Raji (cell line): ENCODE data around the gene CHST4.

Experiments used
- POLR2A ChIP-seq: IDR thresholded peaks from 2 replicates; pipeline ENCODE4 v1.6.1; 2011; ENCODE audit warnings: low read depth, low read length, control low read depth; ENCODE audit not compliant: insufficient read depth

Gene CHST4

DNA sequence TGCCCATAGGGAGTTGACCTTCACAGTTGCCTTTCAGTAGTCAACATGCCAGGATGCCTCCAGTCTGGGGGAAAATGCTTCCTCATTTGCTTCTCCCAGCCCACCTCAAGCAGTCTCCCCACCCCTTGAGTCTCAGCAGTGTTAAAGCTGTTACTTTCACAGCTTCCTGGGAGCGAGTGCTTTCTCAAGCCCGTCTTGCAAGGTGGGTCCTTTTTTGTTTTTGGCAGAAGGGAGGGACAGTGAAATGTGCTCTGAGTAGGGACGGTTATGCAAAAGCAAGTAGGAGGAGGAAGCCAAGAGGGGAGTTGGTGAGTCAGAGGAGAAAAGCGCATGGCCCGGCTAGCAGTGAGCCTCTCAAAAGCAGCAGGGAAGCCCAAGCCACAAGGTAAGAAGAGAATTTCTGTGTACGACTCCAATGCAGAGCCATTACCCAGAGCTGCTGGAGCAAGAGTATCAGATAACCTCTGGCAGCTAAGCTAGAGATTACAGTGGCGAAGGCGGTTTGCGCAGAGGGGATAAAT, at the start of gene CHST4:
CHST4 (plus strand) TSS at position 316 of the 521 bp plus-strand sequence. CDS start 10,252 bp downstream, outside the sequence.
- TF ChIP-seq POLR2A = peak; percentile 31; the same call in 1 of the 2 replicates

DNA sequence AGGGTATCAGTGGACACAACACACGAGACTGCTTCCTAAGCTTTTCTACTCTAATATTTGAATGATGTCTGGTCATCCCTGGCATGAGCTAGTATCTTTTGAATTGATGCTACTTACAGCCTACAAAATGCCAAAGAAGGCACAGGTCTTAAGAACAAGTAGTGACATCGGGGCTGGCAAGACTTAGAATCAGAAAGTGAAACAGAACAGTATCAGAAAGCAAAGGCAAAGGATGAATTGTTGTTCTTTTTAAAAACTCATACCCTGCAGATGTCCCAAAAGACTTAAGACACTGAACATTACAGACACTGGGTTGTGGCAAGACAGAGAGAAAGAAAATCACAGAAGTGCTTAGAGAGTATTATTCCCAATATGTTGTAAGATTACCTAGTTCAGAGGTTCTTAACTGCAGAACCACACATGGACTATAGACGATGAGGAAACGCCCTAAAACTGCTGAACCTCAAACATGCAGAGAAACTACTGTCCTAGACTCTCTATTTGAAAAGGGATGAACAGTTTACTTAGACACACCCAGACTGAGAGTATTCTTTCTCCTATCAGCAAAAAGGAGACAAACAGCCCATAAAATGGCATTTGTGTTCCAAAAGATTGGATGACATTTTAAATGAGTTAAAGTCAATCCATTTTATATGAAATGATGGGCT, 49.6 kb upstream of the CHST4 start:
- no peak for TF ChIP-seq POLR2A

DNA sequence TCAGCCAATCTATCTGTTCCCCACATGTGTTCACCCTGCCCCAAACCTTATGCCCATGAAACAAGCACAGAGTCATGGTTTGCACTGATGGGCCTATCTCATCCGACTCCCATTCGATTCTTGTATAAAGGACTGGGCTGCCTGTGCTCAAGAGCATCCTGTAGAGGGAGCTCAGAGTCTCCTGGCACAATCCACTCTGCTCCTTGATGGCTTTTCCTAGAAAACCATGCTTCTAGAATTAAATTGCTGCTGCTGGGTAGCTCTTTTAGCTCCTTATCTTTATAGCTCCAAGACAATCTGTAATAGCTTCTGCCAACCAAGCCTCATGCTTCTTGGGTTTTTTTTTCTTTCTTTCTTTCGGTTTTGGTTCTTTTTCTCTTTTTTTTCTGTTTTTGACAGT, 46.8 kb upstream of the CHST4 start:
- no peak for TF ChIP-seq POLR2A

DNA sequence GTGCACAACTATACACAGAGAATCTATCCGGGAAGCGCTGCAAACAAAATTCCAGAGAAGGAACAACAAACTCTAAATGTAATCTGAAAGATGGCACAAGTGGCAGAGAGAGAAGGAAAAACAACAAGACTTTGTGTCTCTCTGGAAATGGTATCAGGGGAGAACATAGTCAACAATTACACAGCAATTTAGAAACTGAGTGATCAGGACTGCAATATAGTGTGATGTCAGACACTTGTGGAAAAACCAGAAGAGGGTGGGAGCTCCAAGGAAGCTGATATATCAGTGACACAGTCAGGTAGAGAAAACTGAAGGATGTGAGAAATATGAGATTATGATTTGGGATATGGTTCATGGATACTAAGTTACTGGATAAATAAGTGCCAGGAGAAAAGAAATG, 45.3 kb upstream of the CHST4 start:
- no peak for TF ChIP-seq POLR2A

DNA sequence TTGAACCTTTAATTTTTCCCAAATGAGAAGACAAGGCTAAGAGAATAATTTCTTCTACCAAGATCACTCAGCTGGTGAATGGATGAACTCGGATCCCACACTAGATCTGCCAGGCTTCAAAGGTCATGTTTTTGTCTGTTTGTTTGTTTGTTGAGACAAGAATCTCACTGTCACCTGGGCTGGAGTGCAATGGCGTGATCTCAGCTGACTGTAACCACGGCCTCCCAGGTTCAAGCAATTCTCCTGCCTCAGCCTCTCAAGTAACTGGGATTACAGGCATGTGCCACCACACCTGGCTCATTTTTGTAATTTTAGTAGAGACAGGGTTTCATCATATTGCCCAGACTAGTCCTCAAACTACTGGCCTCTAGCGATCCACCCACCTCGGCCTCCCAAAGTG, 43.7 kb upstream of the CHST4 start:
- TF ChIP-seq POLR2A = no peak

DNA sequence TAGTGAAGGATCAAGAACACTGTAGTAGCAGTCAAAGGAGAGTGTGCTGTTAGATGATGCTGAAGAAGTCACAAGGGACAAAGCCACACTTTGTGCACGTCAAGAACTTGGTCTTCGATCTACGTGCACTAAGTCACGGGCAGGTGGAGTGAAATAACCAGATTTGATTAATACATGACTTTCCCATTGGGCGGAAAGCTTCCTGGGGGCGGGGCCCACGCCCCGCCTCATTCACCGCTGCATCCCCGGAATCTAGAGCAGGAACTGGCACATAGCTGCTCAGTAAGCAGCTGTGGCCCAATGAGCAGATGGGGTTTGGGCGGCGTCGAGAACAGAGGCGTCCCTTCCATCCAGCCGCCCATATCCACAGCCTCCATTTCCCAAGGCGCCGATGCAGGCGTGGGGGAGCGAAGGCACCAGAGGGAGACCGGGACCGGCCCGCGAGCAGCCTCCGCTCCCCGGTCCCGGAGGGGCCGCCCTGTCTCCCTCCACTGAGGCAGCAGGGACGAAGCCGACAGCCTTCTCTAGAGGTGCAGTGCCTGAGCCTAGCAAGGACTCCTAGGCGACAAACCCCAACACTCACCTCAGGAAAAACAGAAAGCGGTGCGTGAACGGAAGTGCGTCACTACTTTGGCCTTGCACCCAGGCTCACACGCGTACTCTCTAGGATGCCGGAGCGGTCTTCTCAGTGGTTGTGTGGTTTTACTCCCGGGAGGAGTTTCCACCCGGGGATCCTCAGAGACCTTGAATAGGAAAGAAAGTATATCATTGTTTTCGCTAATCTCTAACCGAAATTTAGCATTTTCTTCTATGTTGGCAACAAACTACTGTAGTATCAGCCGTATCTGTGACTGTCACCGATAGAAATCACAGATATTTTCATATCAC, 42.0 kb upstream of the CHST4 start:
- TF ChIP-seq POLR2A = peak; percentile 76

DNA sequence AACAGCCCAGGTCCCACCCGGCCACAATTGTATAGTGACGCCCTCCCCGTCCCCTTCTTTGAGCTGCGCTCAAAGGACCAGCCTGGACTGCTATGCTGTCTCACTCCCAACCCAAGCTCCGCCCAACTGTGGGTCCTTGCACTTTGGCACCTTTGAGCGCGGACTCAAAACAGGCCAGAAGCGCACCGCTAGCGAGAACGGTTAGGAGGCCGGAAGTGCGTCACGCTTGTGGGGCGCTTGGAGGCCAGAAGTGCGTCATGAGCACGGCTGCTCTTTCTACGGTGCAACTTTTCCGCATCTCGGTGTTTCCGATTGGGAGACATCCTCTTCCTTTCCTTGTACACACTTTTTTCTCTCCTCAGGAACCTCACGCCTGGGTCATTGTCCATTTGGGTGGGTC, 37.1 kb upstream of the CHST4 start, which contains the start of gene ZNF19:
ZNF19 (minus strand) TSS at position 203 of the 400 bp plus-strand sequence. CDS start 7,210 bp downstream, outside the sequence.
- no peak for TF ChIP-seq POLR2A

DNA sequence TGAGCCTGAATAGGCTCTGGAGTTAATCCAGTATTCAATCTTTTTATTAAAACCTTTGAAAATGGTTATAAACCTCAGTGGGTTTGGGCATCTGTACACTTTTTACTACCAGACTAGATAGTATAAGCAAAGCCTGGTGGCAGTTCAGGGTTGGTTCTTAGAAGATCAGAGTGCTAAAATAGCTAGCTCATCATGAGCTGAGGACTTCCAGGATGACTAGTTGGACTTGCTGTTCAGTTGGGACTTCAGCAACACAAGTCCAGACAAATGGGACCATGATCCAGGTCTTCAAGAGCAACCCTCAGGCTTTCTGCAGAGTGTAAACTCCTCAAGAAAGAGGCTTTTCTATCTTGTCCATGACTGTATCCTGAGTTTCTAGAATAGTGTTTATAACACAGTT, 35.9 kb upstream of the CHST4 start:
- no peak for TF ChIP-seq POLR2A

DNA sequence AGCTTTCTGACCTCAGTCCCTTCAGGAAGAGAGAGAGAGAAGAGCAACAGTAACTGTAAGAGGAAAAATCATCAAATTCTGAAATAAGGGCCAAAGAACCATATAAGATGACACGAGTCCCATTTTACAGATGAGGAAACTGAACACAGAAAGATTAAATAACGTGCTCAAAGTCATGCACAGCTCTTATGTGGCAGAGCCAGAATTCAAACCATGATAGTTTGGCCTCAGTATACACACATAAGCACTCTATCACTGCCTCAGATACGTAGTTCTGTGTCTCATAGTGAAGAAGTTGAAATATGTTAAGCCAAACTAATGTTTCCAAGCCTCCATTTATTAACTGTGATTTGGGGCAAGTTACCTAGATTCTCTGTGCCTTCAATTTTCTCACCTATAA, 35.2 kb upstream of the CHST4 start:
- no peak for TF ChIP-seq POLR2A

DNA sequence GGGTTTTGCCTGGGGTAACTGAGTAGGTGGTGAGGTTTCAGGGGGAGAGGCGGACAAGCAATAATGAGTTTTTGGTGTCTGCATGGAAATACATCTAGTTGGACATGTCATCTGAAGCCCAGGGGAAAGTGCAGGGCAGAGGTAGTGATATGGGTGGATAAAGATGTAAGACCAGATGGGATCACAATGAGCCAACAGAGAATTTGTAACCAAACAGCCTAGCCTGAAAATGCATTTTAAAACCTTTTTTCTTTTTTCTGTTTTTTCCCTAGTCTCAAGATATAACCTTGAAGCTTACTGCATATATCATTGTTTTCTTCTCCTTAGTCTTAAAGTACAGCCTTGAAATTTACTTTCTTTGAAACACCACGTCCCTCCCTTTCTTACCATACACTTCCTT, 33.4 kb upstream of the CHST4 start:
- no peak for TF ChIP-seq POLR2A

DNA sequence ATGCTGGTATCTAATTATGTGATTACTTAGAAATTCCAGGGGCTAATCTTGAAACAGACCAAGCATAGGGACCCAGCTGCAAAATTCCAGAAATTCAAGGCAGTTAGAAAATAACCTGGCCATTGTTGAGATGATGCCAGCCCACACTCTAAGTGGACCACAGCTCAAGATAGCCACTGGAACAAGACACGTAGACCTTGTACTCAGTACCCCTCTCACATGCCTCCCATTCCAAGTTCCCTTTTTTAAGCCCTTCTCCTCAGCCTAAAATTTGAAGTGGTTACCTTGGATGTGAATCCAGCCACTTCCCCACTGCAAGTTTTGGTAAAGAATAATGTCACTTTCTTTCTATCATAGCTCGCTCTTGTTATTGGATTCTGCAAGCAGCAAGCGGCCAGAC, 33.0 kb upstream of the CHST4 start:
- TF ChIP-seq POLR2A = no peak

DNA sequence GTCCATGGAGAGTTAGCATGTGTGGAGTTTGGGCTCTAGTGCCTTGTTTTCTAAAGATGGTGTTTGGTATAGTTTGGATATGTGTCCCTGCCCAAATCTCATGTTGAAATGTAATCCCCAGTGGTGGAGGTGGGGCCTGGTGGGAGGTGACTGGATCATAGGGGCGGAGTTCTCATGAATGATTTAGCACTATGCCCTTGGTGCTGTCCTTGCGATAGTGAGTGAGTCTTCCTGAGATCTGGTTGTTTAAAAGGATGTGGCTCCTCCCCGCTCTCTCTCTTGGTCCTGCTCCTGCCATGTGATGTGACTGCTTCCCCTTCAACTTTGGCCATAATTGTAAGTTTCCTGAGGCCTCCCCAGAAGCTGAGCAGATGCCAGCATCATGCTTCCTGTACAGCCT, 28.2 kb upstream of the CHST4 start:
- TF ChIP-seq POLR2A = no peak

DNA sequence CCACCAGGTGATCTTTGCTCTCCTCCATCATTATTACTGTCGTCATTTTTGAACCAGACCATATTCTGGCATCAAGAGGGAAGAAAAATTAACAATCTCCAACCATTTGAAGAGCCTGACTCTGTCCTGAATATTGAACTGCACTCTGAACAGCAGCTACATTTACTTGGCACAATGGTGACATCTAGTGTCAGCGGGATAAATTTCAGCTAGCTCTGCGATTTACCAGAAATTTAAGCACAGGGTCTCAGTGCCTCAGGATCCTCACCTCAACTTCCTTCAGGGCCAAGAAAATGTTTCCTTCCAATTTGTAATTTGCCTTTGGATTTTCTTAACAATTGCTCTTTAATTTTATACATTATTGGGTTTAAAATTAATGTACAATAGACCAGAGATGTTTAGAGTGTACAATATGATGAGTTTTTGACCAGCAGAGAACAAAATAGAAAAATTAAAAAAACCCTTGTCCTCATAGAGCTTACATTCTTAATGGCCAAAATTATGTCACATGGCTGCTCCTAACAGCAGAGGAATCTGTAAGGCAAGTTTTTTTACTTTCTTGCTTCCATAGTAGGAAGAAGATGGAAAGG, 26.4 kb upstream of the CHST4 start:
- TF ChIP-seq POLR2A = no peak

DNA sequence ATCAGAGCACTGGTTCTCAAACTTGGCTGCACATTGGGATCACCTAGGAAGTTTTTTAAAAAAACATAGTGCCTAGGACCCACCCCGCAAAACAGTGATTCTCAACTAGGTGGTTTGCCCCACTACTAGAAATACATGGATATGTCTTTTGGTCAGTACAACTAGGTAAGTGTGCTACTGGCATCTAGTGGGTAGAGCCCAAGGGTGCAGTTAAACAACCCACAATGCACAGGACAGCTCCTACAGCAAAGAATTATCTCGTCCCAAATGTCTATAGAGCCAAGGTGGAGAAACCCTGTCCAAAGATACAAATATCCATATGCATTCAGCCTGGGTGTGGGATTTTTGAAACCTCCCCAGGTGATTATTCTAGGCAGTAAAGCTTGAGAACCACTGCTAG, 25.3 kb upstream of the CHST4 start:
- no peak for TF ChIP-seq POLR2A

DNA sequence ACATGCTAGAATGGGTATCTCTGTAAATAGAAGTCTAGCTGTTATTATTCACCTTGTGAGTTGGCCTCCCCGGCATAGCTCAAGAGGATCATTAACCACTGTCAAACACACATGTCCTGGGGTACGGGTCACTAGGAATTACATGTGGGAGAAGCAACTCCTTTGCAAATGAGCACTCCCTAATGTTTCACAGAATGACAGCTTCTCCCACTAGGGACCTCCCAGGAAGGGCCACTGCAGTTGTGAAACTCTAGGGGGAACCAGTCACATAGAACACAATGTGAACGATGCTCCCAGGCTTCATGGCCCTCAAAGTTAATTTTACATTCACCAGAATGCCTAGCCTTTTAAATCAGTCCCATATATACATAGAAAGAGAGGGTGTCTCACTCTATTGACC, 24.7 kb upstream of the CHST4 start:
- TF ChIP-seq POLR2A = no peak
